ENCODE results near the gene SEMA3D.

The SEMA3D gene

GRCh38 chr7:85224171-85224570, 37.3 kb upstream of the SEMA3D start:
- no peak for DNase-seq (ENCODE audit: low spot score)
- no peak for TF ChIP-seq CTCF (IDR thresholded peaks at IDR 0.05)
- Histone ChIP-seq H3K27ac (no peak overlapping the region), H3K4me3 (no peak overlapping the region)

- no peak for DNase-seq (ENCODE audit: low spot score)
- H3K4me3 ChIP-seq, result no peak overlapping the region
- no peak for TF ChIP-seq CTCF (IDR thresholded peaks at IDR 0.05)
- H3K27ac ChIP-seq, result no peak overlapping the region
Observed at GRCh38 chr7:85222522-85222921, 35.7 kb upstream of the SEMA3D start.

- no peak for TF ChIP-seq CTCF (IDR thresholded peaks at IDR 0.05)
- Histone ChIP-seq H3K27ac (no peak overlapping the region), H3K4me3 (no peak overlapping the region)
- no peak for DNase-seq (ENCODE audit: low spot score)
Observed at GRCh38 chr7:85221796-85222195, 34.9 kb upstream of the SEMA3D start.

- no peak for TF ChIP-seq CTCF (IDR thresholded peaks at IDR 0.05)
- DNase-seq (ENCODE audit: low spot score), result no peak
- H3K27ac ChIP-seq, result no peak overlapping the region
- no peak overlapping the region for H3K4me3 ChIP-seq
Observed at GRCh38 chr7:85220651-85221050, 33.8 kb upstream of the SEMA3D start.

- Histone ChIP-seq H3K27ac (no peak overlapping the region), H3K4me3 (no peak overlapping the region)
- DNase-seq (ENCODE audit: low spot score), result no peak
- TF ChIP-seq CTCF (IDR thresholded peaks at IDR 0.05), result no peak
Observed at GRCh38 chr7:85220023-85220422, 33.2 kb upstream of the SEMA3D start.

- no peak for DNase-seq (ENCODE audit: low spot score)
- H3K27ac ChIP-seq, result no peak overlapping the region
- no peak for TF ChIP-seq CTCF (IDR thresholded peaks at IDR 0.05)
- H3K4me3 ChIP-seq, result no peak overlapping the region
Observed at GRCh38 chr7:85217085-85217484, 30.2 kb upstream of the SEMA3D start.

- no peak overlapping the region for H3K27ac ChIP-seq
- no peak overlapping the region for H3K4me3 ChIP-seq
- DNase-seq (ENCODE audit: low spot score), result no peak
- TF ChIP-seq CTCF (IDR thresholded peaks at IDR 0.05), result no peak
Observed at GRCh38 chr7:85215098-85215497, 28.2 kb upstream of the SEMA3D start.
